Measurements from ENCODE around the gene PRSS37.

DNA sequence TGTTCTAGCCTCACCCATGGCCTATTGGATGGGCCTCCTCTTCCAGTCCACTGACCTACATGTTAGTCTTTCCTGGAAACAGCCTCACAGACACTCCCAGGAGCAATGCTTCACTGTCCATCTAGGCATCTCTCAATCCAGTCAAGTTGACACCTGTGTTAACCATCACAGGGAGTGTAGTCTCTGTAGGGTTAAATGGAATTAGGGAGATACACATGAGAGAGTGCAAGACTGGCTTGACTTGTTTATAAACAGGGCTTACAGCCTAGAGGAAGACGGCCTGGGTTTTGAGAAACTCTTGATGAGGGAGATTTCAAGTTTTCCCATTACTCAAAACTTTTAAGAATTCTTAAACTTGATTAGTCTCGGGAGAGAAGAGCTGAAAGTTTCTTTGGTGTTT, 18.9 kb upstream of the PRSS37 start:
- TF ChIP-seq, protein P1, sequence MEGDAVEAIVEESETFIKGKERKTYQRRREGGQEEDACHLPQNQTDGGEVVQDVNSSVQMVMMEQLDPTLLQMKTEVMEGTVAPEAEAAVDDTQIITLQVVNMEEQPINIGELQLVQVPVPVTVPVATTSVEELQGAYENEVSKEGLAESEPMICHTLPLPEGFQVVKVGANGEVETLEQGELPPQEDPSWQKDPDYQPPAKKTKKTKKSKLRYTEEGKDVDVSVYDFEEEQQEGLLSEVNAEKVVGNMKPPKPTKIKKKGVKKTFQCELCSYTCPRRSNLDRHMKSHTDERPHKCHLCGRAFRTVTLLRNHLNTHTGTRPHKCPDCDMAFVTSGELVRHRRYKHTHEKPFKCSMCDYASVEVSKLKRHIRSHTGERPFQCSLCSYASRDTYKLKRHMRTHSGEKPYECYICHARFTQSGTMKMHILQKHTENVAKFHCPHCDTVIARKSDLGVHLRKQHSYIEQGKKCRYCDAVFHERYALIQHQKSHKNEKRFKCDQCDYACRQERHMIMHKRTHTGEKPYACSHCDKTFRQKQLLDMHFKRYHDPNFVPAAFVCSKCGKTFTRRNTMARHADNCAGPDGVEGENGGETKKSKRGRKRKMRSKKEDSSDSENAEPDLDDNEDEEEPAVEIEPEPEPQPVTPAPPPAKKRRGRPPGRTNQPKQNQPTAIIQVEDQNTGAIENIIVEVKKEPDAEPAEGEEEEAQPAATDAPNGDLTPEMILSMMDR (IDR thresholded peaks at IDR 0.05): no peak
- TF ChIP-seq, protein P2, sequence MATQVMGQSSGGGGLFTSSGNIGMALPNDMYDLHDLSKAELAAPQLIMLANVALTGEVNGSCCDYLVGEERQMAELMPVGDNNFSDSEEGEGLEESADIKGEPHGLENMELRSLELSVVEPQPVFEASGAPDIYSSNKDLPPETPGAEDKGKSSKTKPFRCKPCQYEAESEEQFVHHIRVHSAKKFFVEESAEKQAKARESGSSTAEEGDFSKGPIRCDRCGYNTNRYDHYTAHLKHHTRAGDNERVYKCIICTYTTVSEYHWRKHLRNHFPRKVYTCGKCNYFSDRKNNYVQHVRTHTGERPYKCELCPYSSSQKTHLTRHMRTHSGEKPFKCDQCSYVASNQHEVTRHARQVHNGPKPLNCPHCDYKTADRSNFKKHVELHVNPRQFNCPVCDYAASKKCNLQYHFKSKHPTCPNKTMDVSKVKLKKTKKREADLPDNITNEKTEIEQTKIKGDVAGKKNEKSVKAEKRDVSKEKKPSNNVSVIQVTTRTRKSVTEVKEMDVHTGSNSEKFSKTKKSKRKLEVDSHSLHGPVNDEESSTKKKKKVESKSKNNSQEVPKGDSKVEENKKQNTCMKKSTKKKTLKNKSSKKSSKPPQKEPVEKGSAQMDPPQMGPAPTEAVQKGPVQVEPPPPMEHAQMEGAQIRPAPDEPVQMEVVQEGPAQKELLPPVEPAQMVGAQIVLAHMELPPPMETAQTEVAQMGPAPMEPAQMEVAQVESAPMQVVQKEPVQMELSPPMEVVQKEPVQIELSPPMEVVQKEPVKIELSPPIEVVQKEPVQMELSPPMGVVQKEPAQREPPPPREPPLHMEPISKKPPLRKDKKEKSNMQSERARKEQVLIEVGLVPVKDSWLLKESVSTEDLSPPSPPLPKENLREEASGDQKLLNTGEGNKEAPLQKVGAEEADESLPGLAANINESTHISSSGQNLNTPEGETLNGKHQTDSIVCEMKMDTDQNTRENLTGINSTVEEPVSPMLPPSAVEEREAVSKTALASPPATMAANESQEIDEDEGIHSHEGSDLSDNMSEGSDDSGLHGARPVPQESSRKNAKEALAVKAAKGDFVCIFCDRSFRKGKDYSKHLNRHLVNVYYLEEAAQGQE (IDR thresholded peaks at IDR 0.05; ENCODE audit: insufficient read depth in 1 of 2, low read depth in 2 of 2, low read length in 1 of 2): no peak
- no peak for TF ChIP-seq SIN3A (IDR thresholded peaks at IDR 0.05; ENCODE audit: borderline replicate concordance, insufficient read depth, low read depth, low read length)

Measured in Panc1 (cell line).